ENCODE measurements around the gene AUTS2.

AUTS2 gene

DNA sequence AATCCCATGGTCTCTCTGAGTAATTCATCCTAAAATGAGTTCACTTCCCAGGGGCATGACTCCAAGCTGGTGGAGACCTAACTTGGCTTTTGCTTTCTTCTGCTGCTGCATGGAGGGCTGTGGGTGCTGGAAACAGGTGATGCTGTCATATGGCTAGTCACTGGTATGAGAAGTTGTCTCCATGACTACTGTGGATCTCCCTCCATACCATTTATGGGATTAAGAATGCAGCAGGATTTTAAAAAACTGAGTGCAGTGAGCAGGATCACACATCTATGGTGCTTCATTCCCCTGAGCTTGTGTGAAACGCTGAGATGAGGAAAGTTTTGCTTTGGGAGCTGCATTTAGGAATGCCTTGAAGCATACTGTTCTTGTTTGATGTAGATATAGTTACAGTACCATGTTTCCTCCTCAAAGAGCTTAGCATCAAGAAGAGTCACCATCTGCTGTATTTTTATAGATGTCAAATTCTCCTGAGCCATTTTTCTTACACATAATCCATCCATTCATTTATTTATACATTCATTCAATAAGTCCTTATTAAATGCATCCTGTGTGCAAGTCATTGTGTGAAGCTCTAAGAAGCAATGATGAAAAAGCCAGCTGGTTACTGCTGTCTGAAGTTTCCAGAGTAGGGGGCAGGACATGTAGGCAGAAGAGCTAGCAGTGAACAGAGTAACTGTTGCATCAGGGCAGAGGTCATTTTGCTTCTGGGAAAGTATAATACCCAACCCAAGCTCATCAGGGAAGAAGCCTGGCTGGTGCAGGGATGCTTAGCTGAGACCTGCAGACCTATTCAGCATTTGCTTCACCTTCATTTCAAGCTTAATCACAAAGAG, 534.8 kb downstream of the AUTS2 start:
- DNase-seq (ENCODE audit: low read depth), result no peak

DNA sequence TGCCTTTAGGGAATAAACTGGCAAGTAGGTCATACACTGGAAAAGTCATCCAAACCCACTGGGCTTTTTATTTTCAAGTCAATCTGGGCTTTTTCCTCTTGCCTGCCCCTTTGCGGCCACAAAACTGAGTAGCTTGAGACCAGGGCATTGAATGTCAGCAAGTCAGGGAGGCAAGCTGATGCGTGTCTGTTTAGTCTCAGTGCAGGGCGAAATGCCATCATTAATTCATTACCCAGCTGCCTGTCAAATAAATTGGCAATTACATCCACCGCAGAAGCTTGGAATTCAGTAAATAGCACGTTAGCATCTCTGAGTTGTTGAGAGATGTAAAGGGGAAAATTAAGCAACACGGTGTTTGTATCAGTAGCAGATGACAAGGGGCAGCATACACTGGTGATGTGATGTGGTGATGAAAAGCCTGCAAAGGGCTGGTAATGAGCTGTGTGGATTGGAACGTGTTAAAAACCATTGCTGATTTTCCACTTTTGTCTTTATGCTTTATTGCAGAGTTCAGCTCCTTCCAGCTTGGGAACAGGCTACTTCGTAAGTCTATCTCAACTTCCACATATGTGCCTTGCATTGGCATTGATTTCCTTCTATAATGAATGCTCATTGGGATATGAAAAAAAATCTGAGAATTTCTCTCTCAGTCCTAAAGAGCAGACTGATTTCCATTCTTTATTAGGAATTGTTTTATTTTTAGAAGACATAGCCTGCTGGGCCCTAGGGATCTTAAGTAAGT, 535.9 kb downstream of the AUTS2 start:
- DNase-seq (ENCODE audit: low read depth), result no peak

DNA sequence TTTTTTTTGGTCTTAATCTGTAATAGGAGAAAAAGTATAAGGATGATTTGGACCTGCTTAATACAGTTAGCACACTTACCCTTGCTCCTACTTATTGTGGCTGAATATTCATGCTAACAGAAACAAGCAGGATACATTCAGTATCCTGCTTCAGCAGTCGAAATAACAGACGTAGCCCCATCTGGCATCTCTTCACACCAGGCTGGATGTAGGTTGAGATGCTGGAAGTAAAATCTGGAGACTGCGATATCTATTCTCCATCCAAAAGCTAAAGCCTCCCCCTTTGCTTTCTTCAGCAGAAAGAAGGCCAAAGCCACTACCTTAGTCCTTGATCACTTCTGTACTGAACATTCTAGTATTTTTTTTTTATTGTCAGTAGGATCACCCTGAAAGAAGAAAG, 537.4 kb downstream of the AUTS2 start:
- no peak for DNase-seq (ENCODE audit: low read depth)

DNA sequence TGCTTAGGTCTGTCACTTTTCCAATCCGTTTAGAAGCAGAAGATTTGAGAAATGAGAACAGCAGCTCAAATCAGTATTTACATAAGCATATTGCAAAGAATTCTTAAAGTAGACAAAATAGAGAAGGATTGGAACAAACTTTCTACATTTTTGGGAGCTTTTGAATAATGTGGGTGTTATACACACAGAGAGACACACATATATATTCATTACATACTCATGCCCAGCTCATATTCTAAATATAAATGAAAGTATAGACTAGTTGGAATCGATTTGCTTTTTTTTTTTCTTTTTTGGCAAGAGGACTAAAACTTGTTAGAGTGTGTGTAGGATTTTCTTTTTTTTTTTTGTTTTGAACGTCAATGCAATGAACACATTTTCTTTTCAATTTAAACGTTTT, 538.9 kb downstream of the AUTS2 start:
- no peak for DNase-seq (ENCODE audit: low read depth)

DNA sequence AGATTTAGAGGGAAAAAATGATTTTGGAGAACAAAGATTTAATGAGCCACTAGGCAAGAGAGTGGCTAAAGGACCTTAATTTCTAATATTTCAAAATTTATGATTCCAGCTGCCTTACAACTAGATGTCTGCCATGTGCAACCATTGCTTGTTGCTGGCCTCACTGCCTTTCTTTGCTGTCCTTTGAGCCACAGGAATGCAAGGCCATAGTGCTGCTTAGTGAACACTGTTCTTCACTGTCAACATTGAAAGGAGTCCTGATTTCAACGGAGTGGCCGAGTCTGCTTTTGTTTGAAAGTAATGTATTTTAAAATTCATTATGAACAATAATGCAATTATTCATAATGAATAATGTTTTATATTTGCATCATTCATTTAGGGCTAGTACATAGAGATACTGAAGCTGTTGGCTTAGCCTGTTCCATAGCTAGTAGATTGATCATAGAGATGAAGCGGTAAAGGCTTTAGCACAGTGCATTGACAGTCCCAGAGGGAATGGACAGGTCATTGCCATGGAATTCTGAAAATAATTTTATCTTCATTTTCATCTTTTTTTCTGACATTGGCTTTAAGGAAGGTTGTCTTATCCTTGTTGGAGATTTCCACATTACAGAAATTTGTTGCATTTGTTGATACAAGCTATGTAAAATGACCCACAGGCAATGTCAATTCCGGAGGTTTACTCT, 544.1 kb downstream of the AUTS2 start:
- DNase-seq (ENCODE audit: low read depth), result no peak

DNA sequence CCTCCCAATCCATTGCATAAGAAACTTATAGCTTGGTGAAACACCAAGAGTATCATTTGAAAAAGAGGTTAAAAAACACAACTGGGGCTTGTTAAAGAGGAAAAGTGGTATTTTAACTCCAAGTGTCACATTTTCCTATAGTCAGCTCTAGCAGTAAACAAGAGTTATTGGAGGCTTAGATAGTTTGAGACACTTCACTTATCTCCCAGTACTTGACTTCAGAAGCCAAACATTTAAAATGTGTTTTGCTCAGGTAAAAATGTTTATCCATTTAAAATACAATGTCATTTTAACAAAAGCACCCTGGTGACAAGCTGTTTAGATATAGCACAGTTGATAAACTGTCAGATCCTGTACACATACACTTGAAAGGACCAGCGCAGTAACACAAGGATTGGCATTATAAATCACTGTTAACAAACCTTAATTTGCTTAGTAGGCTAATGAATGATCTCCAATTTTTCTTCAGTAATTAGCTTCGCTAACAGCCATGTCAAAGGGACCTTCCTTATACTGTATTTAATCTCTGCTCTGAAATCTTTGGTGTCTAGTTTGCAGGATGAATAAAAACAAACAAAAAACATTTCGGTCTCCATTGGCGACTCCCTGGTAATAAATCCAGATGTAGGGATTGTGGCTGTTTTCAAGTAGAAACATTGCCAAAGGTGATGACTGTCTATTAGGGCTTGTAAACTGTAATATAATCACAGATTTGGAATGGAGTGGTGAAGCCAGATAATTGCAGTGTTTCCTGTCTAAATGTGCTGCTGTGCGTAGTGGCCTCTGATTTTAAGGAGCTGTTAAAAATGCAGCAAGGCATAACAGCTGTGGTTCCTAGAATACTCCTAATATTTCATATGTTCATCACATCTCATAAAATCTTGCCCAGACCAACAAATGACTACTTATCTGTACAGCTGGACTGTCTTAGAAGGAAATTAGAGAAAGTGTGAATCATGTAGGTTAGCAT, 545.1 kb downstream of the AUTS2 start:
- DNase-seq (ENCODE audit: low read depth), result no peak

DNA sequence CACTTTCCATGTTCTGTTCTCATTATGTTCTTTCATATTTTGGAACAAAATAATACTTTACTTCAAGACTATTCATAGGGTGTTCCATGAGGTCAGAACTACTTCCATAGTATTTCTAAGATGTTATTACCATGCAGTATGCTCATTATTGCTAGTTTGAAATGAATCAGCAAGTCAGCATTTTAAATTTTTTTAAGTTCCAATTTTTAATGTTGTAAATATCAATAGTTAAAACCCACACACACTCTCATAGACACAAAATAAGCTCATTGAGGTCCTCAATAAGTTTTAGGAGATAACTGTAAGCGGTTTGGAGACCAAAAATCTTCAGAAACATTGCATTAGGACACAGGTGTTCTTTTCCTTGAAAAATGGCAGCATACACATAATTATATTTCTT, 550.7 kb downstream of the AUTS2 start:
- DNase-seq (ENCODE audit: low read depth), result no peak

DNA sequence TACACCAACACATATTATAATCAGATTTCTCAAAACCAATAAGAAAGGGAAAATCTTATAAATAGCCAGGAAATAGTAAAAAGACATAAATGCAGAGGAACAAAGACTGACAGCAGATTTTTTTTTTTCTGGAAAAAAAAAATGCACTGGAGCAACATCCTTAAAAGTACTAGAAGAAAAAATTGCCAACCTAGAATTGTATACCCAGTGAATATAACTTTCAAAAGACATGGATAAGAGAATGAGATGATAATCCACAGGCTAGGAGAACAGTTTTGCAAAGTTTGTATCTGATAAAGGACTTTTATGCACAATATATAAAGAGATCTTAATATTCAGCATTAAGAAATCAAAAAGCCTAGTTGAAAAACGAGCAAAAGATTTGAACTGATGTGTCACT, 554.0 kb downstream of the AUTS2 start:
- no peak for DNase-seq (ENCODE audit: low read depth)

DNA sequence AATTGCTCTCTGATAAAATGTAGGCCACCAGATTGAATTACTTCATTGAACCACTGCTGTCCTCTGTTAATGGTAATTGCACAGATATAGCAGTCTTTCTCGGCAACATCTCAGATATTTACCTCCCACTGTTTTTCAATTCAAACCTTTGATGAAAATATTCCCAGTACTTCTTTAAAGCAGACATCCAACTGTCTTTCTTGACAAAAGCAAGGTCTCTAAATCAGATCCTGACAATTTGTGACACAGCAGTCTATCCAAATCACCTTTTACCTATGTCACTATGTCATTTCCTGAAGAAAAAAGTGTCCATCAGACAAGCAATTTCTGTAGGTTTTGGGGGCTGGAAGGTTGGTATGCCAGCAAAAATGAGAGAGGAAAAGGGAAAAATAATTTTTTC, 555.7 kb downstream of the AUTS2 start:
- DNase-seq (ENCODE audit: low read depth), result no peak

DNA sequence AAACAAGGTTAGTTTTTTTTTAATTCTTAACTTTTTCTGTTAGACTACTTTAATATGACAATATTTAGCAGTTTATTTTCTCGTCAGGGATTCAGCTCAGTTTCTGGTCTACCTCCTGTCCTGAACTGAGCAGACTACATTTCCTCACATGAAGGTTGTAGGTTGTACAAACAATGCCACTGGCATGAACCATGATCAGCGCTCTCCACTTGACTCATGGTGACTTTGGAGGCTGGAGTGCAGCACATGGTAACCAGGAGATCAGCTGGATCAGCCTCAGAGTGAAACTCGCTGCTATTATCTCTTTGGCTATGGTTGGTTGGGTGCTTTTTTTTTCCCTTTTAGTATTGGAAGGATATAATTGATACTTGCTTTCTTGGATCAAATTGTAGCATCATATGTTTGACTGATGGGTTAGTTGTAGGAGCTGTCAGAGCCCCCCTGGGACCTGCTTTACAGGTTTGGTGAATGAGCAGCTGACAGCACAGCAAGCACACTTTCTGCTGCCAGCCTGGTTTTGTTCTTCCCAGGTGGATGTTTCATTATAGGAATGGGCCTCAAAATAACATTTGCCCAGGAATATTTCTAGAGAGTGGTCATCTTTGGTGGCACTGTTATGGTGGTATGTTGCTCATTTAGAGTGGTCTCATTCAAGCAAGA, 556.4 kb downstream of the AUTS2 start:
- DNase-seq (ENCODE audit: low read depth), result no peak

DNA sequence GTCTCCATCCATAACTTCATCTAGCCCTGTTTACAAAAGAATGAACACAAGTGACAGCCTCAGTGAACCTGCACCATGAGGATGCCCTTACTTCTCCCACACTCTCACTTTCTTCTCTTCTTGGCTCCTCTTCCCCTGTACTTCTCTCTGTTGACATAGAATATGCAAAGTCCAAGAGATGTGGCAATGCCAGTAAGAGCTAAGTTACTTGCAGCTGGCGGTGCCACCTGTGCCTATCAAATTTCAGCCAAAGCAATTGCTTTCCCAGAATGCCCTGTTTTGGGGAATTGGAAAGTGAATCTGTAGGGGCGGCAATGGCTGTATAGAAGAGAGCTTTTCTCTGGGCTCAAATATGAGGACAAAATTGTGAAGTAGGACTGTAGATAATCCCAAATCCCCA, 557.8 kb downstream of the AUTS2 start:
- DNase-seq (ENCODE audit: low read depth), result no peak

DNA sequence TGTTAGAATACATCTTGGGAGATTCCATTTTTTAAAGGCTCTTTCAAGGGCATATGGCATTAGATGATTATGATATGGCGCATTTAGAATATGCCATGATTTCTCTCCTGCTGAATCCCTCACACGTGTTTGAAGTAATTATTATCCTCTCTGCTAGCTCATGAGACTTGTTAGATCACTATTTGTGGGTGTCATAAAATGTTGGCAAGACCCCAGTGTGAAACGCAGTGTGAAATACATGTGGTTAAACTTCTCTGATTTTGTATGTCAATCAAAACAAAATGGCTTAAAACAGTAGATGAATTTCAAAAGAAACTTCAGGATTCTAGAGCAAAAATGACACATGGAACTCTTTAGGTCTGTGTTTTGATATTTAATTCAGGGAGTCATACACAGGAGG, 560.8 kb downstream of the AUTS2 start:
- DNase-seq (ENCODE audit: low read depth), result no peak

DNA sequence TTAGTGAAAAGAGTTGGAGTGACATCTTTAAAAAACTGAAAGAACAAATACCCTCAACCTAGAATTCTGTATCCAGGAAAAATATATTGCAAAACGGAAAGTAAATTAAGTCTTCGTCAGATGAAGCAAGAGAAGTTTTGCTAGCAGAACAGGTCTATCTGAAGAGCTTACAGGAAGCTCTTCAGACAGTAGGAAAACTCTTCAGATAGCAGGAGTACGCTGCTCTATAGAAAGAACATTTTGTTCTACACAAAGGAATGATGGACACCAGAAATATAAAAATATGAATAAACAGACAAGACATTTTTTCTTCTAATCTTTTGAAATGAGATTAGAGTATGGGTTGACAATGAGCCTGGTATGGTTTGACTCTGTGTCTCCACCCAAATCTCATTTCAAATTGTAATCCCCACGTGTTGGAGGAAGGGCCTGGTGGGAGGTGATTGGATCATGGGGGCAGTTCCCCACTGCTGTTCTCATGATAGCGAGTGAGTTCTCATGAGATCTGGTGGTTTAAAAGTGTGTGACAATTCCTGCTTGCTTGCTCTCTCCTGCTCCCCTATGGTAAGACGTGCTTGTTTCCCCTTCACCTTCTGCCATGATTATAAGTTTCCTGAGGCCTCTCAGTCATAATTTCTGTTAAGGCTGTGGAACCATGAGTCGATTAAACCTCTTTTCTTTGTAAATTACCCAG, 567.3 kb downstream of the AUTS2 start:
- DNase-seq (ENCODE audit: low read depth), result no peak

DNA sequence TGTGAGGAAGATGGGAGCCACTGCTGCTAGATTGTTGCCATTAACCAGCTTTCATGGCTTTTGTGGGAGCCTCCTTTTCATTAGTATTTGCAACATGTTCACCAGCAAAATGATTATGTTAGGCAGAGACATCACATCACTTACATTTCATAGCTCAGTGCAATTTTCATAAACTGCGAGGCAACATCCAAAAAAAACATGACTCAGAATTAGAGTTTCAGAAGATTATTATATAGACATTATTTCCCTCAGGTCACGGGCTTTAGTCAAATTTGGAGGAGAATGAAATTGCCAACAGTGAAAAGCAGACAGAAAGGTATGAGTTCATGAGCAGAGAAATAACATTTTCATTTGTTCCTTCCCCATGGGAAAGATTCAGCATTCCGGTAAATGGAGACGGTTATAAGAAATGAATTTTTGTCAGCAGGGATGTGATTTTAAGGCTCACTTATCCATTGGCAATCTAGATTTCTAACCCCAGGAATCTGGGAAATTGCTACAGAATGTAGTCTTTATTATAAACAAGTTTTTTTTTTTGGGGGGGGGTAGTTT, 573.2 kb downstream of the AUTS2 start:
- DNase-seq (ENCODE audit: low read depth), result no peak

DNA sequence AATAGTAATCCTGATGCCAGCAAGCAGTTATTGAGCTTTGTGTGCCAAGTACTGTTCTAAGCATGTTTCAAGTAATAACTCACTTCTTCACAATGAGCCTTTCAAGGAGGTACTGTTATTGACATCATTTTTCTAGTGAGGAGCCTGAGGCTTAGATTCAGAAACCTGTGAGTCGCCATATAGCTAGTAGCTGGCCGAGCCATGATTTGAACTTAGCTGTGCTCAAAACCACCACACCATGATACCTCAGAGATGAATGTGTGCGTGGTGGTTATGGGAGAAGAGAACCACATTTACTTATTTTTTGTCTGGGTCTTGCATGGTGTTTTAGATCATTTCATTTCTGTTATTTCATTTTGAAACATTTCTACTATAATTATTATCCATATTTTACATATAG, 578.9 kb downstream of the AUTS2 start:
- no peak for DNase-seq (ENCODE audit: low read depth)

DNA sequence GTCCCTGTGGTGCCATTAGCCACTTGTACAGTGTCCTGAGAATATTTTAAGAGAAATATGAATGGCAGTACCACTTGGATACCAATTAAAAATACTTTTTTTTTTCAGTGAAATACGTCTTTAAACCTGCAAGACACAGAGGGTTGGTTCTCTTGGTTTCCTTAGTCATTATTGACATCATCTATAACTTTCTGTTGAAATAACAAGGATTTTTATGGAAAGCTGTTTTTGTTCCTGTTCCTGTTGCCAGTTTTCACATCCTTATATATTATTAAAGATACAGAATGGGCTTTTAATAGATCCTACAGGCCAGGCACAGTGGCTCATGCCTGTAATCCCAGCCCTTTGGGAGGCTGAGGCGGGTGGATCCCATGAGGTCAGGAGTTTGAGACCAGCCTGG, 579.9 kb downstream of the AUTS2 start:
- no peak for DNase-seq (ENCODE audit: low read depth)

DNA sequence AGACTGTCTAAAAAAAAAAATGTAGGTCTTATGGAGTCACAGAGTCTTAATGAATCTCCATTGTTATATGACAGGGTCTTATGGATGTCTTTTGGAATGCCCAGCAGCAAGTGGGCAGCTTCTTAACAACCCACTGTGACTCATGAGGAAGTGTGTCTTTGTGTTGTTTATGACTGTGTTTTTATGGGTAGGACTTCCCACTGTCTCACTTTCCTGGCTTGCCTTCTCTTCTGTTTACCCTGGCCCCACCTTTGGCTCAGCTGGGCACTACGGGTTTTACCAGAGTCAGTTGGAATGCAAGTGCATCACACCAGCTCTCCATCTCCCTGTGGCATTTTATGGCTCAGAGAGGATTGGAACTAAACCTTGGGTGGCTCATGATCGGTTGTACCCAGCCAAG, 580.5 kb downstream of the AUTS2 start:
- DNase-seq (ENCODE audit: low read depth), result no peak

DNA sequence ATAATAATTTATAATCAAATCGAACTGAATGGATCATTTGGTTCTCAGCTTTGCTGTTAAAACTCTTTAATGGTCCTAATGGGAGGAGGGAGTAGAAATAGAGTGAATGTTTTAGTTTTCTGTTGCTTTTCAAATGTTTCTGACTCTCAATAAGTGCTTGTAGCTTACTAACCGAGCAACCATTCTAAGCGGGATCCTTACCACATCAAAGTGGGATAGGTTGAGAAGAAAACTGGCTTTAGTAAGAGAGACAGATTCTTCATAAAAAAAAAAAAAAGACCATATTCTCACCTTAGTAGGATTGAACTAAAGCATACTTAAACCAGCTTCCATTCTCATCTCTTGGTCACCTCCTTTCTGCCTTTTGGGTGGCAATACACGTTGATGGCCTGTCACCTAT, 584.2 kb downstream of the AUTS2 start:
- DNase-seq (ENCODE audit: low read depth), result no peak

DNA sequence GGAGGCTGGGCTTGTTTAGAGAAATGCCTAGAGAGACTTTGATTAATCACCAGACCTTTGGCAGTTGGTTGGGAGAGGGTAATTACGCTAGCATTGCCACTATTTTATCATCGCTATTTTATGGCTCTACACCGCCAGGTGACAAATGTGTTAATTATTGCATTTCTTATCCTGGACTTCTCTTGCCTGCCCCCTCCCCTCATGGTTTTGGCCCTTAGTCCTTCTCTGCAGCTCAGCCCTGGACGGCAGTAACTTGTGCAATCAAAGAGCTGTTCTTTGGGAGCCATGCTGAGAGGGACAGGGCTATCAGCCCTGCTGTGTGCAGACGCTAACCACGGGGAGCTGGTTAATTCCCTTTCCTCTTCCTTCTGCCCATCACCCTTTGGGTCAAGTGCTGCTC, 585.0 kb downstream of the AUTS2 start:
- DNase-seq (ENCODE audit: low read depth), result no peak

DNA sequence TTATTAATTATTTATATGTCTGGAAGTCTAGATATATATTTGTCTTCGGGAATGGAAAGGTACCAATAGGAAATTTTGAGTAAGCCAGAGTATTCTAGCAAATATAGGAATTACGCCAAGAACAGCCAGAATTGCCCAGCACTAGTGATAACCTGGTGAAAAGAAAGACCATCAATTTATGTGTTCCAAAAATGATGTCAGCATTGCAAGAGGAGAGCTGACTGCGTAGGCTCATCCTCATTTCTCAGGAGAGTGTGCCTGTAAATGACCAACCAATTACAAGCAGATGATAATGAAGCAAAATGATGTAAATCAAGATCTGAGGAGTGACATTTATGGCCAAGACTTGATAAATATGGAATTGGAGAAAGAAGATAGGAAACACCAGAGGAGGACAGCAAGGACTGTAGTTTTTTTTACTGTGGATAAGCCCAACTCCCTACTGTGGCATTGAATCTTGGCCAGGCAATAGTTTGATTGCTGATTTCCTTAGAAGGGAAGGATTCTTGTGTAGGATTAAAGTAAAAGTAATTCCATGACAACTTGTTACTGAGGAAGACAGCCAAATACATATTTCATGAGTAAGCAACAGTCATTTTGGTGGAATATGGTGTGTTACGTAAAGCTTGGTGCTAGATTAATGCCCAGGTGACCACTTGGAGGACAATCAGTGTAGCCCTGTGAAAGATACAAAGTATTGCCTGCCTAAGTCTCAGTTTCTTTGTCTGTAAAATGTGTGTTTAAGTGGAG, 590.8 kb downstream of the AUTS2 start:
- DNase-seq (ENCODE audit: low read depth), result no peak

Measured in CMK (cell line).